HL-60 (cell line): ENCODE results near the gene TMEM87B.

Experiments used
- GABPA ChIP-seq: IDR thresholded peaks from 2 replicates; pipeline ENCODE4 v1.6.1; 2012; ENCODE audit warnings: low read depth
- POLR2AphosphoS5 ChIP-seq: IDR thresholded peaks from 2 replicates; pipeline ENCODE4 v1.6.1; 2012; ENCODE audit warnings: low read depth
- SPI1 ChIP-seq: IDR thresholded peaks from 2 replicates; pipeline ENCODE4 v1.6.1; 2012; ENCODE audit warnings: low read depth, mild to moderate bottlenecking, borderline replicate concordance
- TF ChIP-seq, protein P1 (sequence below): IDR thresholded peaks from one replicate; pipeline ENCODE4 v1.5.1; 2011; ENCODE audit warnings: low read length, control low read depth, inconsistent platforms; ENCODE audit not compliant: insufficient read depth

DNA sequence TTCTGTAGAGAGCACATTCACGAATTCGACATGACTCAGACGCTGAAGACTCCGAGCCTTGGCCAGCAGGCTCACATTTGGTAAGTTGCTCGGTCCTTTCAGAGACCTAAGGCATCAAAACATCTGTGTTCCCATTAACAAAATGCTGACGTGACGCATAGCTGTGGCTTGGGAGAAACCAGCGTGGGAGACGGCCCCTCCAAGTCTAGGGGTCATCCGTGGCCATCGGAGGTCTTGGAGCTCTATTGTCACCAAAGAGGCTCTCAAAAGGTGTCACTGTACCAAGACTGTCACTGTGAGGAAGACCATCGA is 98.1 kb downstream of the TMEM87B start:
- TF ChIP-seq, protein P1, sequence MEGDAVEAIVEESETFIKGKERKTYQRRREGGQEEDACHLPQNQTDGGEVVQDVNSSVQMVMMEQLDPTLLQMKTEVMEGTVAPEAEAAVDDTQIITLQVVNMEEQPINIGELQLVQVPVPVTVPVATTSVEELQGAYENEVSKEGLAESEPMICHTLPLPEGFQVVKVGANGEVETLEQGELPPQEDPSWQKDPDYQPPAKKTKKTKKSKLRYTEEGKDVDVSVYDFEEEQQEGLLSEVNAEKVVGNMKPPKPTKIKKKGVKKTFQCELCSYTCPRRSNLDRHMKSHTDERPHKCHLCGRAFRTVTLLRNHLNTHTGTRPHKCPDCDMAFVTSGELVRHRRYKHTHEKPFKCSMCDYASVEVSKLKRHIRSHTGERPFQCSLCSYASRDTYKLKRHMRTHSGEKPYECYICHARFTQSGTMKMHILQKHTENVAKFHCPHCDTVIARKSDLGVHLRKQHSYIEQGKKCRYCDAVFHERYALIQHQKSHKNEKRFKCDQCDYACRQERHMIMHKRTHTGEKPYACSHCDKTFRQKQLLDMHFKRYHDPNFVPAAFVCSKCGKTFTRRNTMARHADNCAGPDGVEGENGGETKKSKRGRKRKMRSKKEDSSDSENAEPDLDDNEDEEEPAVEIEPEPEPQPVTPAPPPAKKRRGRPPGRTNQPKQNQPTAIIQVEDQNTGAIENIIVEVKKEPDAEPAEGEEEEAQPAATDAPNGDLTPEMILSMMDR: no peak
- TF ChIP-seq SPI1: no peak
- TF ChIP-seq POLR2AphosphoS5: no peak
- no peak for TF ChIP-seq GABPA
